GM08714 (cell line): Measurements from ENCODE around the gene EDARADD.
"Not testable (repeated sequence)": the region's sequence is repeated elsewhere in the genome, so short reads cannot be mapped to it uniquely, and the experiment has no call there.

ENCODE experiments used
- H3K4me3 ChIP-seq: fragments of 200-500 bp; sonication (Bioruptor generic); 2 replicates; pipeline ENCODE4 v1.5.1; 2014; ENCODE audit warnings: mild to moderate bottlenecking, low read length, inconsistent platforms
- ZNF274 ChIP-seq: IDR thresholded peaks from 2 replicates; pipeline ENCODE4 v1.6.1; 2012; ENCODE audit warnings: mild to moderate bottlenecking, low read depth, low read length

EDARADD gene

DNA sequence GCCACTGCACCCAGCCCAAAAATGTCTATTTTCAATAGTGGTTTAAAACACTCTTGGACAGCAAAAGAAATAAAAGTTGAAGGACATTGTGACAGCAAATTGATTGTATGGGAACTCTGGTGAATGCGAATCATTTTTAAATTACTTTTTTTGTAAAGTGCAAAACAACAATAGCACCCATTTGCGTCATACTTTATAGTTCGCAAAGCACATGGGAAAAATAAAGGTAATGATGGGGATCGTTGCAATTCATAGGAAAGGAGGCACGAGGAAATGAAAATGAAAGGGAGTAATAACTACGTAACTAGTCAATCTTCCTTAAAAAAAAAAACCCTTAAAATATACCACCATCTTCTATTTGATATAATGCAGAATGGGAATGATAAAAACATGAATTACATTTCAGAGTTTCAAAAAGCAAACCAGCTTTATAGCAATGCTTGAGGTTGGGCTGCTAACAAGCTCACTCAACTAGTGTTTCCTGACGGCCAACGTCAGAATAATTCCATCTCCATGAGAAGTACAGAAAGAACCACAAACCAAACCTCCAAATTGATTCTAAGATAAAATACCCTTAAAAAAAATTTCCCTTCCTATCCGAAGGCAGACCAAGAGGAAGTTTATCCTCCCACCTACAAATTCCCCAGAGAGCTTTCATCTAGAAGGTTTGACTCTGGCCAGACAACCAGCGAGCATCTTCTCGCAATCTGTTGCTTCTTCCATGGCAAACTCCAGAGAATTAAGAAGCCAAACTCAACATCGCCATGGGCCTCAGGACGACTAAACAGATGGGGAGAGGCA is at the start of gene EDARADD:
TSS of gene EDARADD (plus strand) at position 606 of the 801 bp plus-strand sequence. CDS start at position 765, 159 bp downstream.
- peak within 1 kb of the TSS; percentile 62 for H3K4me3 ChIP-seq
- no peak for TF ChIP-seq ZNF274

DNA sequence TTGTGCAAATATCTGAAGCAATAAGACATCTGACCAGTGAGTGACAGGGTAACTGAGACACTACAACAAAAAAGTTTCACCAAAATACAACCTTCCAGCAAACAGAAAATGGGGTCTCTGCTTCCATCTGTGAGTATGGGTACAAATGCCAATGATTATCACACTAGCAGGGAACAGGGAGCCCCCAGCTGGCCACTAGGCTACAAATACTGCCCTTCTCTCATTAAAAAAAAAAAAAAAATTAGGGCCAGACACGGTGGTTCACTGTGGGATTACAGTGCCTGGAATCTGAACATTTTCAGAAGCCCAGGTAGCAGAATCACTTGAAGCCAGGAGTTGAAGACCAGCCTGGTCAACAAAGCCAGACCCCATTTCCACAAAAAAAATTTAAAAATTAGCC is 48.4 kb upstream of the EDARADD start:
- no peak for TF ChIP-seq ZNF274
- H3K4me3 ChIP-seq, result no peak overlapping the region

DNA sequence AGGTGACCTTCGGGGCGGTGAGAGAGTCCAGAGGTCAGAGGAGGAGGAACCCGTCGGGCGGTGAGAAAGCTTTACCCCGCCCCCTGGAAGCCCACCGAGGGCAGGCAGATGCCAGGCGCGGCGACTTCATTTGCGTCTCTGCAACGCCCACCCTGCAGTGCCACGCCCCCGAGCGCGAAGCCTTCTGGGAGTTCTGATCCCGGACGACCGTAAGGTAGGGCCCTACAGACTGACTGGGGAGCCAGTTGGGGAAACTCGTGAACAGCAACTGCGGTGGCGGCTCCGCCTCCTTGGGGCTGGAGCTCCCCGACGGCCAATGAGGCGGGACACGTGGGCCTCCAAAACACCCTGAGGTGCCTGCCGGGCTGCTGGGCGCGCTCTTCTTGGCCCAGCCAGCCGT is 46.0 kb upstream of the EDARADD start:
- no peak for TF ChIP-seq ZNF274
- H3K4me3 ChIP-seq, result no peak overlapping the region

DNA sequence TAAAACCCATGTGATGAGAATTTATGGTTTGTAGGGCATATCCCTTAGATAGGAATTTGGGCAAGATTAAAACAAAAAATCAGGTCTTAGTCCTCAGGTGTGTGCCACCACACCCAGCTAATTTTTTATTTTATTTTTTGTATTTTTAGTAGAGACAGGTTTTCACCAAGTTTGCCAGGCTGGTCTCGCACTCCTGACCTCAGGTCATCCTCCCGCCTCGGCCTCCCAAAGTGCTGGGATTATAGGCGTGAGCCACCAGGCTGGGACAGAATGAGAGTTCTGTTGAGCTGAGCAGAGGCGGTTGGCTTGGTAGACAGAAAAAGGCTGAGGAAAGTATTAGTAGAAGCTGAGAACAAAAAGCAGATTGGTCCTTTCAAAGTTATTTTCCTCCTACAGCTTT is 43.8 kb upstream of the EDARADD start:
- no peak for TF ChIP-seq ZNF274
- no peak overlapping the region for H3K4me3 ChIP-seq

- no peak for TF ChIP-seq ZNF274
Observed at GRCh38 chr1:236351875-236352573, 42.1 kb upstream of the EDARADD start.

DNA sequence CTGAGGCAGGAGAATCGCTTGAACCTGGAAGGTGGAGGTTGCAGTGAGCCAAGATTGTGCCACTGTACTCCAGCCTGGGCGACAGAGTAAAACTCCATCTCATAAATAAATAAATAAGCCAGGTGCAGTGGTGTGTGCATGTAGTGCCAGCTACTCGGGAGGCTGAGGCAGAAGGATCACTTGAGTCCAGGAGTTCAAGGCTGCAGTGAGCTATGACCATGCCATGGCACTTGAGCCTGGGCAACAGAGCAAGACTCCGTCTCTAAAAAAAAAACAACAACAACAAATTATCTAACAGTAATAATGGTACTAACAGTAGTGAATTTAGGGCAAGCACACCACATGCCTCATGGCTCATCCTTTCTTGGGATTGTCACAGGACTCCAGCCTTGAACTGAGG is 41.3 kb upstream of the EDARADD start:
- not testable (repeated sequence) for H3K4me3 ChIP-seq

More at GRCh38 chr1:236351875-236352573, 42.1 kb upstream of the EDARADD start:
- no peak overlapping the region for H3K4me3 ChIP-seq

GRCh38 chr1:236353813-236354212 is 40.3 kb upstream of the EDARADD start:
- no peak overlapping the region for H3K4me3 ChIP-seq
- TF ChIP-seq ZNF274, result no peak

- no peak overlapping the region for H3K4me3 ChIP-seq
- no peak for TF ChIP-seq ZNF274
Observed at GRCh38 chr1:236354330-236355147, 39.5 kb upstream of the EDARADD start.

- TF ChIP-seq ZNF274, result no peak
- no peak overlapping the region for H3K4me3 ChIP-seq
Observed at GRCh38 chr1:236356141-236356540, 37.9 kb upstream of the EDARADD start.

GRCh38 chr1:236361909-236362590 is 32.0 kb upstream of the EDARADD start:
- no peak for TF ChIP-seq ZNF274

GRCh38 chr1:236363237-236363636 is 30.8 kb upstream of the EDARADD start:
- no peak for TF ChIP-seq ZNF274

More at GRCh38 chr1:236361909-236362590, 32.0 kb upstream of the EDARADD start:
- H3K4me3 ChIP-seq, result no peak overlapping the region

DNA sequence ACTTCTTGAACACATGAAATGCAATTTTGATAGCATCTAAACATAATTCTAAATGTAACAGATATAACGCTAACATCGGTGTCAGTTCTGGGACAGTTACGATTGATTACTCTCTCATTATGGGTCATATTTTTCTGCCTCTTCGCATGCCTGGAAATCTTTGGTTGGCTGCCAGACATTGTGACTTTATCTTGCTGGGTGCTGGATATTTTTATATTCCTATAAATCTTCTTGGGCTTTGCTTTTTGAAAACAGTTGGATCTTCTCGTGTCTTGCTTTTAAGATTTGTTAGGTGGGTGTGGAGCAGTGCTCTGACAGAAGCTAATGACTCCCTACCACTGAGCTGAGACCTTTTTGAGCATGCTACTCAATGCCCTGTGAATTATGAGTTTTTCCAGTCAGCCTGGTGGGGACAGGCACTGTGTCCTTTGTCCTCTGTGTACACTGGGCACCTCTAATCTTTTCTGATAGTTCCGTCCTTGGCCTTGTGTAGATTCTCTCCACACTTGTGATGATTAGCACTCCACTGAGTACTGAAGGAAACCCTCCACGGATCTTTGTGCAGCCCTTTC is 28.0 kb upstream of the EDARADD start:
- TF ChIP-seq ZNF274, result no peak

More at GRCh38 chr1:236363237-236363636, 30.8 kb upstream of the EDARADD start:
- no peak overlapping the region for H3K4me3 ChIP-seq

DNA sequence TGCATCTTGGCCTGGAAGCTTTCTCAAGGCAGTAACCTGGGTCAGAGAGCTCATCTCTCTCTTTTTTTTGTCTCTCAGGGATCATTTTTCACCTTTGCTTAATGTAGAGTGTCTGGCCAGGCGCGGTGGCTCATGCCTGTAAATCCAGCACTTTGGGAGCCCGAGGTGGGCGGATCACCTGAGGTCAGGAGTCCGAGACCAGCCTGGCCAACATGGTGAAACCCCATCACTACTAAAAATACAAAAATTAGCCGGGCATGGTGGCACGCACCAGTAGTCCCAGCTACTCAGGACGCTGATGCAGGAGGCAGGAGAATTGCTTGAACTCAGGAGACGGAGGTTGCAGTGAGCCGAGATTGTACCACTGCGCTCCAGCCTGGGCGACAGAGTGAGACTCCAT is 27.4 kb upstream of the EDARADD start:
- H3K4me3 ChIP-seq, result not testable (repeated sequence)

More for the DNA sequence above, 28.0 kb upstream of the EDARADD start:
- no peak overlapping the region for H3K4me3 ChIP-seq

- H3K4me3 ChIP-seq, result no peak overlapping the region
- no peak for TF ChIP-seq ZNF274
Observed at GRCh38 chr1:236370420-236370819, 23.7 kb upstream of the EDARADD start.
